Vagina (tissue), 2 donors: Measurements from ENCODE around the gene HSPD1. TPM values are rescaled to one million over a fixed set of nuclear protein-coding genes. Genes with fewer than 3 reads are reported as not detected.

ENCODE experiments used
- DNase-seq, 2 donors: peaks; one replicate each; pipeline ENCODE4 v3.0.0-alpha.2; 2017; ENCODE audit errors: extremely low spot score in 2 of 2
- H3K27ac ChIP-seq: fragments of 200-600 bp; sonication (generic); one replicate; pipeline ENCODE4 v1.5.1; 2019
- H3K27me3 ChIP-seq: fragments of 200-600 bp; sonication (generic); one replicate; pipeline ENCODE4 v1.5.1; 2019
- H3K36me3 ChIP-seq, 2 donors: fragments of 200-600 bp; sonication (generic); one replicate each; pipeline ENCODE4 v1.5.1; 2017 to 2019
- H3K4me1 ChIP-seq: fragments of 200-600 bp; sonication (generic); one replicate; pipeline ENCODE4 v1.5.1; 2019
- H3K4me3 ChIP-seq, 2 donors: fragments of 200-600 bp; sonication (generic); 1 replicate in 1 of 2; 2 replicates in 1 of 2; pipeline ENCODE4 v1.5.1; 2016 to 2019
- H3K9me3 ChIP-seq: fragments of 200-600 bp; sonication (generic); one replicate; pipeline ENCODE4 v1.5.1; 2019
- POLR2A ChIP-seq, 2 donors: fragments of 450-650 bp; IDR thresholded peaks; one replicate each; pipeline ENCODE4 v1.6.1; 2017; ENCODE audit warnings: antibody characterized with exemption in 2 of 2, mild to moderate bottlenecking in 2 of 2, moderate library complexity in 2 of 2
- POLR2AphosphoS5 ChIP-seq, 2 donors: sonication (generic); formaldehyde crosslinking; IDR thresholded peaks; one replicate each; pipeline ENCODE4 v1.9.0; 2017; ENCODE audit warnings: antibody characterized with exemption in 2 of 2, mild to moderate bottlenecking in 2 of 2, low read depth in 1 of 2; ENCODE audit not compliant: insufficient read depth in 1 of 2
- intact Hi-C: fragments of 100-400 bp; cut with DNase I; formaldehyde crosslinking; loops from one replicate; pipeline ENCODE4 v1.15.1; 2023
- total RNA-seq: library from RNA; depleted of rRNA; stranded (reverse); fragments of >200 nt; gene quantifications from one replicate; pipeline ENCODE4 v1.2.3, GENCODE V29; 2016
- TF ChIP-seq, protein P1 (sequence below), 3 experiments: fragments of 450-650 bp in 2 of 3; fragments of 200-600 bp in 1 of 3; sonication (generic) in 1 of 3; IDR thresholded peaks; one replicate each; pipeline ENCODE4 v1.5.1; 2017 to 2019; ENCODE audit warnings: antibody characterized with exemption in 3 of 3, mild to moderate bottlenecking in 2 of 3, moderate library complexity in 2 of 3

HSPD1 gene
- total RNA-seq, 1 donor from 2014 or later = 127 TPM

GRCh38 chr2:197498937-197499593 is 575 bp downstream of the HSPD1 start:
- peak in 1 of 2 donors; percentile 91 for DNase-seq
- H3K27me3 ChIP-seq = no peaks in the 10 kb centered on the region
- TF ChIP-seq POLR2A (IDR thresholded peaks at IDR 0.05) = no peak
- TF ChIP-seq, protein P1, sequence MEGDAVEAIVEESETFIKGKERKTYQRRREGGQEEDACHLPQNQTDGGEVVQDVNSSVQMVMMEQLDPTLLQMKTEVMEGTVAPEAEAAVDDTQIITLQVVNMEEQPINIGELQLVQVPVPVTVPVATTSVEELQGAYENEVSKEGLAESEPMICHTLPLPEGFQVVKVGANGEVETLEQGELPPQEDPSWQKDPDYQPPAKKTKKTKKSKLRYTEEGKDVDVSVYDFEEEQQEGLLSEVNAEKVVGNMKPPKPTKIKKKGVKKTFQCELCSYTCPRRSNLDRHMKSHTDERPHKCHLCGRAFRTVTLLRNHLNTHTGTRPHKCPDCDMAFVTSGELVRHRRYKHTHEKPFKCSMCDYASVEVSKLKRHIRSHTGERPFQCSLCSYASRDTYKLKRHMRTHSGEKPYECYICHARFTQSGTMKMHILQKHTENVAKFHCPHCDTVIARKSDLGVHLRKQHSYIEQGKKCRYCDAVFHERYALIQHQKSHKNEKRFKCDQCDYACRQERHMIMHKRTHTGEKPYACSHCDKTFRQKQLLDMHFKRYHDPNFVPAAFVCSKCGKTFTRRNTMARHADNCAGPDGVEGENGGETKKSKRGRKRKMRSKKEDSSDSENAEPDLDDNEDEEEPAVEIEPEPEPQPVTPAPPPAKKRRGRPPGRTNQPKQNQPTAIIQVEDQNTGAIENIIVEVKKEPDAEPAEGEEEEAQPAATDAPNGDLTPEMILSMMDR (IDR thresholded peaks at IDR 0.05) = no peak
- no peak for TF ChIP-seq POLR2AphosphoS5 (IDR thresholded peaks at IDR 0.05; ENCODE audit: insufficient read depth in 1 of 2, low read depth in 1 of 2)
- H3K9me3 ChIP-seq = no peaks in the 10 kb centered on the region
- H3K4me1 ChIP-seq = peaks cover 53% of the 10 kb centered on the region
- intact Hi-C loops = no loop called here
- H3K27ac ChIP-seq = peak overlapping the region; percentile 100
- H3K4me3 ChIP-seq = peak overlapping the region; percentile 93 to 94
- peaks cover 0 to 42% of the 10 kb centered on the region in 2 donors for H3K36me3 ChIP-seq

DNA sequence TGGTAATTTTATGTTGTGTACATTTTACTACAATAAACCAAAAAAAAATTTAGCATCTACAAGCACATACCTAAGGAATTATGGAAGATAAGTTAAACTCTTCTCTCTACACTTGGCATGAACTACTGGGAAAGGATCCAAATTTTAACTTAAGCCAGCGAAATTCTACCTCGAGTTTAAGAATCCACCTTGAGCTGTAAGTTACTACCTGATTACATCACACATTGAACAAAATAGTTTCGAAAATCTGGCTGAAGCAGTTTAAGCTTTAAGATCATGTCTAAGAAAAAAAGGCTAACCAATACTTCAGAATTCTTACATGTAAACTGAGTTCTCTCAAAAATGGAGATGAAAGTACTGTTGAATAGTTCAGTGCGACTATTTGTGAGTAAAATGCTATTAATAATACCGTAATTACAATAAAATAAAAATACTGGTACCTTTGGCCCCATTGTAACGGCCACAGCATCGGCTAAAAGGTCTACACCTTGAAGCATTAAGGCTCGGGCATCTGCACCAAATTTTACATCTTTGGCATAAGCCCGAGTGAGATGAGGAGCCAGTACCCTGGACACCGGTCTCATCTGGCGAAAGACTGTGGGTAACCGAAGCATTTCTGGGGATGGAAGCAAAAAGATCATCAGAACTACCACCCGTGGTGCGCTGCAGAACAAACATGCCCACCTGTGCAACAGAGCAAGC is 1.3 kb downstream of the HSPD1 start:
- intact Hi-C loops = no loop called here
- DNase-seq = no peak
- Histone ChIP-seq H3K36me3 (peaks cover 0 to 43% of the 10 kb centered on the region in 2 donors), H3K4me1 (peaks cover 53% of the 10 kb centered on the region), H3K9me3 (no peaks in the 10 kb centered on the region), H3K4me3 (peak overlapping the region; percentile 93 to 94), H3K27ac (peak overlapping the region; percentile 100), H3K27me3 (no peaks in the 10 kb centered on the region)
- TF ChIP-seq, protein P1 (IDR thresholded peaks at IDR 0.05) = no peak
- TF ChIP-seq POLR2A (IDR thresholded peaks at IDR 0.05) (no peak), POLR2AphosphoS5 (IDR thresholded peaks at IDR 0.05; ENCODE audit: insufficient read depth in 1 of 2, low read depth in 1 of 2) (no peak)

DNA sequence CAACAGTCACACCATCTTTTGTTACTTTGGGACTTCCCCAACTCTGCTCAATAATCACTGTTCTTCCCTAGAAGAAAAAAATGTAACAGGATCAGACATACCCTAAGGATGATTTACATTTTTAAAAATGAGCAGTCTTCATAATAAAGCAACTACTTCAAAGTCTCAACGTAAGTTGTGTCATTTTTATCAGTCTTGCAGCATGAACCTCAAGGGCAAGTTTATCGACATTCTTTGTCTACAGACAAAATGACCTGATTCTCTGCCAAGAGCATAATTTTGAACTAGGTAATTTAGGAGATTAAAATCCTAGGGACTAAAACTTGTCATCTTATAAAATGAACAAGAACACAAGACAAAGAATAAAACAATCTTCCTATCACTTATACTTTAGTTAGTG is 2.3 kb downstream of the HSPD1 start:
- Histone ChIP-seq H3K27me3 (no peaks in the 10 kb centered on the region), H3K4me1 (peaks cover 51% of the 10 kb centered on the region), H3K27ac (peak overlapping the region; percentile 100), H3K9me3 (no peaks in the 10 kb centered on the region), H3K4me3 (no peak overlapping the region), H3K36me3 (peaks cover 0 to 50% of the 10 kb centered on the region in 2 donors)
- intact Hi-C loops = no loop called here
- no peak for DNase-seq
- TF ChIP-seq, protein P1 (IDR thresholded peaks at IDR 0.05) = no peak
- no peak for TF ChIP-seq POLR2A (IDR thresholded peaks at IDR 0.05)
- no peak for TF ChIP-seq POLR2AphosphoS5 (IDR thresholded peaks at IDR 0.05; ENCODE audit: insufficient read depth in 1 of 2, low read depth in 1 of 2)

DNA sequence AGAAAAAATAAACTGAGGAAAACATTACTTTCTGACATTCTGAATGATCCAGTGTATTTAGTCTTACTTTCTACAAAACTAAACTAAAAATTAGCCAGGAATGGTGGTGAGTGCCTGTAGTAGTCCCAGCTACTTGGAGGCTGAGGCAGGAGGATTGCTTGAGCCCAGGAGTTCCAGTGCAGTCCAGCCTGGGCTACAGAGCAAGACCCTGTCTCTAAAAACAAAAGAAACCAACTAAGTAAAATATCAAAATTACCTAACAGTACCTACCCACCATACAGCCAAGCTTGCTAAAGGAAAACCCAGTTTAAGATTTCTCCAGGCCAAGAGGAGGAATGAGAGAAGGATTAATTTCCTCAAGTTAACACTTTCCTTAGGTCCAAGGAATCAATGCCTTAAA is 2.9 kb downstream of the HSPD1 start:
- Histone ChIP-seq H3K27ac (peak overlapping the region; percentile 100), H3K36me3 (peaks cover 0 to 56% of the 10 kb centered on the region in 2 donors), H3K9me3 (no peaks in the 10 kb centered on the region), H3K4me3 (no peak overlapping the region), H3K27me3 (no peaks in the 10 kb centered on the region), H3K4me1 (peaks cover 44% of the 10 kb centered on the region)
- intact Hi-C loops = no loop called here
- TF ChIP-seq, protein P1 (IDR thresholded peaks at IDR 0.05) = no peak
- TF ChIP-seq POLR2AphosphoS5 (IDR thresholded peaks at IDR 0.05; ENCODE audit: insufficient read depth in 1 of 2, low read depth in 1 of 2) (no peak), POLR2A (IDR thresholded peaks at IDR 0.05) (no peak)
- no peak for DNase-seq
